Urinary bladder (tissue), 4 donors: ENCODE data around the gene GRSF1. TPM values are rescaled to one million over a fixed set of nuclear protein-coding genes. Genes with fewer than 3 reads are reported as not detected.
A peak's percentile ranks its signal among the peaks of the same experiment; 100 is the strongest.

Experiments
- DNase-seq: peaks from one replicate; pipeline ENCODE4 v3.0.0-alpha.2; 2015; ENCODE audit errors: extremely low spot score
- H3K27ac ChIP-seq: one replicate; pipeline ENCODE4 v1.5.1; 2013; ENCODE audit warnings: low read depth, mild to moderate bottlenecking, moderate library complexity
- H3K36me3 ChIP-seq: one replicate; pipeline ENCODE4 v1.6.1; 2013; ENCODE audit warnings: mild to moderate bottlenecking, moderate library complexity; ENCODE audit not compliant: insufficient read depth
- H3K4me1 ChIP-seq: one replicate; pipeline ENCODE4 v1.6.1; 2013; ENCODE audit warnings: mild to moderate bottlenecking, moderate library complexity; ENCODE audit not compliant: insufficient read depth
- H3K4me3 ChIP-seq: one replicate; pipeline ENCODE4 v1.5.1; 2013; ENCODE audit warnings: low read depth, low read length
- WGBS: extraction: QIAGEN DNeasy Blood & Tissue Kit; methylation state at CpG from one replicate; pipeline ENCODE4 v1.1.7; 2013; 5-methylcytosine and 5-hydroxymethylcytosine counted together
- polyA plus RNA-seq: library from polyadenylated mRNA; stranded (reverse); fragments of 200-250 nt; gene quantifications from one replicate; pipeline ENCODE4 v1.2.3, GENCODE V29; 2013
- total RNA-seq: library from RNA; depleted of rRNA; stranded (reverse); fragments of >200 nt; gene quantifications from one replicate; pipeline ENCODE4 v1.2.3, GENCODE V29; 2014
- donor health status: healthy with polysubstance abuse.
- donor health status: healthy.

The GRSF1 gene
- total RNA-seq: 75.6 TPM
- polyA plus RNA-seq: 54.0 TPM

- under 1% methylated on average over 50 of the region's 51 CpGs for WGBS
- H3K4me1 ChIP-seq: no peaks in the 10 kb centered on the region
- peak; percentile 48 for DNase-seq
- peak within 1 kb of the TSS; percentile 97 for H3K27ac ChIP-seq
- H3K4me3 ChIP-seq: peak within 1 kb of the TSS; percentile 95
- no peaks in the 10 kb centered on the region for H3K36me3 ChIP-seq
These were observed at the start of gene GRSF1 for GRCh38 chr4:70839589-70840093. Gene GRSF1, minus strand, starts transcription at chr4:70839890. Its CDS starts 63 bp downstream, at chr4:70839827.

DNA sequence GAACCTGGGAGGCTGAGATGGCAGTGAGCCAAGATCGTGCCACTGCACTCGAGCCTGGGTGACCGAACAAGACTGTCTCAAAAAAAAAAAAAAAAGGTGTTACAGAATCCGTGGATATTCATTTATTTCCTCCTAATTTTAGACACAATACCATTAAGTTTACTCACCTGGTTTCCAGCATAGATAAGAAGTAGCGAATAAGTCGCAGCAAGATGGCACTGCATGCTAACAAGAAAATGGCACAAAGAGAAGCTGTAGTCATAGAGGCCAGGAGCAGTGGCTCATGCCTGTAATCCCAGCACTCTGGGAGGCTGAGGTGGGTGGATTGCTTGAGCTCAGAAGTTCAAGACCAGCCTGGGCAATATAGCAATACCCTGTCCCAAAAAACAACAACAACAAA, 45.5 kb upstream of the GRSF1 start:
- DNase-seq: no peak
- Histone ChIP-seq H3K4me1 (no peaks in the 10 kb centered on the region), H3K27ac (no peak overlapping the region), H3K4me3 (no peak overlapping the region), H3K36me3 (no peaks in the 10 kb centered on the region)
- 78% methylated on average over 6 of the region's 6 CpGs for WGBS

DNA sequence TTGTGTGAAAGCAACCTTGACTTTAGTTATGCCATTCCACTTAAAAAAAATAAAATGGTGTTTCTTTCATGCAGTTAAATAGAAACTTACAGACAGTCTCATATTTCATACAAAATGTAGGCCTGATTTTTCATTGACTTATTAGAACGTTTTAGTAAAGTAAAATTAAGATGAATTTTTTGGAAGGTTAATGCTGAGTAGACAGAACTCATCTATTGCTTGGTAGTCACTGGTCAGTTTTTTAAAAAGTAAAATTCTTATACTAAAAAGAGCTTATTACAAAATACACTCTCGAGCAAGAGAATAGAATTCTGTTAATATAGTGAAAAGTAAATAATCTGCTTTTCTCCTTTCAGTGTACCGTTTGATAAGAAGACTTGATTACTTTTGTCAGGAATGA, 41.0 kb upstream of the GRSF1 start:
- Histone ChIP-seq H3K4me3 (no peak overlapping the region), H3K4me1 (no peaks in the 10 kb centered on the region), H3K36me3 (no peaks in the 10 kb centered on the region), H3K27ac (no peak overlapping the region)
- 77% methylated on average over 3 of the region's 3 CpGs for WGBS
- no peak for DNase-seq

DNA sequence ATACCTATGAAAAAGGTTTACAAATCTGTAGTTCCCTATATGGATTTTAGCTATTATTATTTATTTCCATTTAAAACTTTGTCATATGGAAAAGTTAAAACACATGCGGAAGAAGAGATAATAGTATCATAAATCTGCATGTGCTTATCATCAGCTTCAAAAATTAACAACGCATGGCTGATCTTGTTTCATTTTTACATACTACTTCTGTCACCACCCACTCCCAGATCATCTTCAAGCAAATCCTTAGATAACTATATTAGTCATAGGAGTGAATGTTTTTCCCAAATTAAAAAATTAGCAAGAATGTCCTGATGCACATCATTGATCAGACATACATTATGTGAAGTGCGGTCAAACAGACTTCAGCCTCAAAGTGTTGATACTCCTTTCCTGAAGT, 37.9 kb upstream of the GRSF1 start:
- Histone ChIP-seq H3K27ac (no peak overlapping the region), H3K4me1 (no peaks in the 10 kb centered on the region), H3K4me3 (no peak overlapping the region), H3K36me3 (no peaks in the 10 kb centered on the region)
- WGBS: 53% methylated on average over 3 of the region's 3 CpGs
- DNase-seq: no peak

- Histone ChIP-seq H3K4me3 (no peak overlapping the region), H3K36me3 (no peaks in the 10 kb centered on the region), H3K27ac (no peak overlapping the region), H3K4me1 (no peaks in the 10 kb centered on the region)
- no peak for DNase-seq
- WGBS: 91% methylated on average over 19 of the region's 19 CpGs
These were observed 34.8 kb upstream of the GRSF1 start for GRCh38 chr4:70874268-70875156.

DNA sequence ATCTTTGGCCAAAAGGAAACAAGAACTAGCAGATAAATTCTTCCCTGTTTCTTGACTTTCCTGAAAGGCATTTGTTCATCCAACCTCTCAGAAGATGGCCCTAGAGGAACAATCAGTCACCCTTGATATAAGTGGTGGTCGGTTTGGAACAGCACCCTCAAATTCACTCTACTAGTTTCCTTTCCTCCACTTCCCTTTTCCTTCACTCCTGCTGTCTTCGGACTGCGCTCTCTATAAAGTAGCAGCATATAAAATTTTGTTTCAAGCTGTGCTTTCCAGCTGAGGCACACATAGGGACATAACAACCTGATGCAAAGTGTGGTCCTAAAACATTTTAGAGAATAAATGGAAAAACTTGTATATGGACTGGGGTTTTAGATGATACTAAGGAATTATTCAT, 33.5 kb upstream of the GRSF1 start:
- Histone ChIP-seq H3K4me3 (no peak overlapping the region), H3K27ac (no peak overlapping the region), H3K4me1 (no peaks in the 10 kb centered on the region), H3K36me3 (no peaks in the 10 kb centered on the region)
- WGBS: 81% methylated on average over 3 of the region's 3 CpGs
- no peak for DNase-seq

DNA sequence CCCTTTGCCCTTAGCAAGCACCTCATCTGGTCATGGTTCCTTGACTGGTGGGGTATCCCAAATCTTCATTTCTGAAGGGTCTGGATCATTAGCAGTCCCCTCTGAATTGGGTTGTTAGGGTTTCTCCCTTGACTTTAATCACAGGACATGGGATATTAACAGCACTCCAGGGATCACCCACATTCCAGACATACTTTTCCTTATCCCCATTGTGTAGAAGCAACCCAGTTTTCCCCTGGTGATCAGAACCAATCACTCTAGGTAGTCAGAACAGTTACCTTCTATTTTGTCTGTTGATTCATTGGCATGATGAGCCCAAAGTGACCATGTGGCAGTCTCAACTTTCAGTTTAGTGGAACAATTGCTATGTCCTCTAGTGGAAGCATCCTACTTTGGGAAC, 29.1 kb upstream of the GRSF1 start:
- no peak overlapping the region for H3K4me3 ChIP-seq
- H3K36me3 ChIP-seq: no peaks in the 10 kb centered on the region
- no peak overlapping the region for H3K27ac ChIP-seq
- no peak for DNase-seq
- H3K4me1 ChIP-seq: no peaks in the 10 kb centered on the region

DNA sequence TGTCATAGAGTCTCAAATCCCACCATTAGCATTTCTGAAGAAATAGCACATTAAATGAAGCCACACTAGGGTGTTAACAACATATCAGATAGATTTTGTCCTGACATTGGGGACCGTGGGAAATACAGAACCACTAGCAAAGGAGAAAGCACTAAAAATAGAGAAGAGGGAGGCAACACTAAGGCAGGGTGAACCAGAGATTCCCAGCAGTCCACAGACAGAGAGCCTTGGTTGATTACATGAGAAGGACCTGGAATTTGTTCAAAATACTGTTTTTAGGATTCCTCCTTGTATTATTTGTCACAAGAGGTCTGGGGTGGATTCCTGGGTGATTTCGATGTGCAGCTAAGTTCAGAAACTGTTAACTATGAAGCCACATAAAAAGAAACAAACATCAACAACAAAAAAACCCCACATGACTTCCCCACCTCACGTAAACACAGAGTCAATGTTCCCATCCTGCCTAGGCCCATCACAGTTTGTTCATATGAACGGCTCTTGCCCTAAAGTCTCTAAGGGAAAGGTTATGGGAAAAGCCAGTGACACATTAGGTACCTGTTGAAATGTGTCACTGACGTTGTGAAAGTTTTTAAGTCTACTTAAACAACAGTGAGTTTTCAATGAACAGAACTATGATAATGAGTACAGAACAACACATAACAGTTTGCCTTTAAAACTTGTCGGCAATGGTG, 23.6 kb upstream of the GRSF1 start:
- Histone ChIP-seq H3K4me1 (no peaks in the 10 kb centered on the region), H3K4me3 (no peak overlapping the region), H3K27ac (no peak overlapping the region), H3K36me3 (no peaks in the 10 kb centered on the region)
- WGBS: 61% methylated on average over 6 of the region's 6 CpGs
- no peak for DNase-seq

DNA sequence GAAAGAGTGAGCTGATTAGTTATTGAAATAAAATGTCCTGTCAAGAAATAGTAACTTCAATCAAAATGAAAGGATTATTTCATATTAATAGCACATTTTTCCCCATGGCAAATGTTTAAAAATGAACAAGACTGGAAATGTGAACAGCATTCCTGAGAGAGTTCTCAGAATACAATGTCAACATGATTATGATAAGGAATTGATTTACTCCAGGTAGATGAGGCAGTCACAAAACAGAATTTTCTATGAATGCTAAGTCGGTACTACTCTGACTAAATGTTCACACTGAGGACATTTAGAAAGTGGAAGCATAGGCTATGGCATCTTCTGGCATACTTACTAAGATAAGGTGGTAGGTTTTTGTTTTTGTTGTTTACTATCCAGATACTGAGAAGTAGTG, 19.4 kb upstream of the GRSF1 start:
- Histone ChIP-seq H3K36me3 (no peaks in the 10 kb centered on the region), H3K27ac (no peak overlapping the region), H3K4me3 (no peak overlapping the region), H3K4me1 (no peaks in the 10 kb centered on the region)
- DNase-seq: no peak
- 85% methylated on average over 1 of the region's 1 CpG for WGBS

- no peak for DNase-seq
- WGBS: 75% methylated on average over 4 of the region's 4 CpGs
- Histone ChIP-seq H3K4me3 (no peak overlapping the region), H3K27ac (no peak overlapping the region), H3K36me3 (no peaks in the 10 kb centered on the region), H3K4me1 (no peaks in the 10 kb centered on the region)
These were observed 18.8 kb upstream of the GRSF1 start for GRCh38 chr4:70858454-70858853.

- DNase-seq: no peak
- no peaks in the 10 kb centered on the region for H3K4me1 ChIP-seq
- 96% methylated on average over 2 of the region's 2 CpGs for WGBS
- H3K36me3 ChIP-seq: no peaks in the 10 kb centered on the region
- H3K4me3 ChIP-seq: no peak overlapping the region
- H3K27ac ChIP-seq: no peak overlapping the region
These were observed 15.8 kb upstream of the GRSF1 start for GRCh38 chr4:70855464-70855863.

DNA sequence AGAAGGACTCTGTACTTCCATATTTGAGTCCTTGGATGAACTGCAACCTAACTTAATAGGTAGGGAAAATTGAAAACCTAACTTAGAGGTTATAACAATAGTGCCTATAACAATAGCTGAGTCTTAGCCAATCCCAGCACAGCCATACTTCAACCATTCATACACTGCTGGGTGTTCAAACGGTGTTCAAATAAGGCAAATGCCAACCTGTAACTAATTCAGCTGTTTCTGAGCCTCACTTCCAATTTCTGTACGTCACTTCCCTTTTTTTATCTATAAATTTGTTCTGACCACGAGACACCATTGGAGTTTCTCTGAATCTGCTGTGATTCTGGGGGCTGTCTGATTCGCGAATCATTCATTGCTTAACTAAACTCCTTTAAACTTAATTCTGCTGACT, 9.6 kb upstream of the GRSF1 start:
- Histone ChIP-seq H3K4me1 (no peaks in the 10 kb centered on the region), H3K36me3 (no peaks in the 10 kb centered on the region), H3K27ac (no peak overlapping the region), H3K4me3 (no peak overlapping the region)
- WGBS: 87% methylated on average over 5 of the region's 5 CpGs
- no peak for DNase-seq

- no peak for DNase-seq
- WGBS: 88% methylated on average over 9 of the region's 9 CpGs
- no peak overlapping the region for H3K4me3 ChIP-seq
- no peaks in the 10 kb centered on the region for H3K36me3 ChIP-seq
- no peaks in the 10 kb centered on the region for H3K4me1 ChIP-seq
- no peak overlapping the region for H3K27ac ChIP-seq
These were observed 4.5 kb upstream of the GRSF1 start for GRCh38 chr4:70844180-70844579.
